Endothelial cell of umbilical vein (primary cell): ENCODE data around the gene POR. TPM values are rescaled to one million over a fixed set of nuclear protein-coding genes. Genes with fewer than 3 reads are reported as not detected.

Experiments
- BruUV-seq: library from RNA; stranded (reverse); fragments of 400-500 nt; replicated peaks from 2 replicates; lab custom pipeline; 2021; lab: Mats Ljungman, UMichigan
- CTCF ChIA-PET: fragments of 300-600, 350-600 bp; sonication (Branson Sonifier 250); formaldehyde crosslinking; loops from one replicate; lab custom pipeline; 2021; ENCODE audit warnings: antibody characterized with exemption, inconsistent platforms; lab: Charles Lee
- POLR2A ChIA-PET: fragments of 300-600, 350-600 bp; sonication (Branson Sonifier 250); formaldehyde crosslinking; loops from one replicate; lab custom pipeline; 2021; ENCODE audit warnings: antibody characterized with exemption, inconsistent platforms; lab: Charles Lee
- DNase-seq: peaks from one replicate; pipeline ENCODE4 v3.0.0-alpha.2; 2011; ENCODE audit warnings: low read depth, low spot score
- FAIRE-seq: peaks from 2 replicates; lab custom pipeline; 2011; peaks lifted over from hg19 to GRCh38; lab: Jason Lieb, UNC
- H2AFZ ChIP-seq: 2 replicates; pipeline ENCODE4 v1.6.0; 2012; ENCODE audit warnings: low read depth, low read length, control low read depth, inconsistent platforms
- H3K27ac ChIP-seq: 2 replicates; pipeline ENCODE4 v1.5.1; 2011; ENCODE audit warnings: low read depth, mild to moderate bottlenecking, control low read depth, low read length, moderate library complexity; ENCODE audit not compliant: insufficient read depth
- H3K27me3 ChIP-seq, 2 experiments: 2 replicates each; pipeline versions ENCODE4 v1.6.0 to v1.6.1; 2011; ENCODE audit warnings: low read length in 2 of 2, mixed read lengths in 1 of 2; ENCODE audit not compliant: control insufficient read depth in 2 of 2, insufficient read depth in 2 of 2
- H3K36me3 ChIP-seq, 2 experiments: 2 replicates in 1 of 2; 3 replicates in 1 of 2; pipeline ENCODE4 v1.5.1; 2011; ENCODE audit warnings: low read length in 2 of 2, mild to moderate bottlenecking in 1 of 2, moderate library complexity in 1 of 2; ENCODE audit not compliant: control insufficient read depth in 2 of 2, insufficient read depth in 2 of 2; ENCODE audit errors: extremely low read depth in 1 of 2
- H3K4me1 ChIP-seq: 3 replicates; pipeline ENCODE4 v1.5.1; 2011; ENCODE audit warnings: mild to moderate bottlenecking, low read length; ENCODE audit not compliant: control insufficient read depth, insufficient read depth; ENCODE audit errors: extremely low read depth
- H3K4me2 ChIP-seq: 2 replicates; pipeline ENCODE4 v1.6.1; 2011; ENCODE audit warnings: low read length, control low read depth, mixed read lengths; ENCODE audit not compliant: insufficient read depth
- H3K4me3 ChIP-seq, 3 experiments: fragments of 200-600 bp in 1 of 3; sonication (generic), shearing (Covaris generic) in 1 of 3; replicated peaks in 1 of 3; 2 replicates each; pipeline ENCODE4 v1.5.1; 2011 to 2016; ENCODE audit warnings: control low read depth in 3 of 3, low read length in 3 of 3, mild to moderate bottlenecking in 2 of 3, inconsistent platforms in 1 of 3, low read depth in 1 of 3, moderate library complexity in 1 of 3; ENCODE audit not compliant: insufficient read depth in 1 of 3
- H3K79me2 ChIP-seq: 2 replicates; pipeline ENCODE4 v1.6.0; 2012; ENCODE audit warnings: low read length, inconsistent platforms; ENCODE audit not compliant: control insufficient read depth, insufficient read depth
- H3K9ac ChIP-seq: replicated peaks from 2 replicates; pipeline ENCODE3; 2011; ENCODE audit warnings: low read length, control low read depth; ENCODE audit not compliant: insufficient read depth; ENCODE audit errors: extremely low read depth
- H3K9me1 ChIP-seq: replicated peaks from 3 replicates; pipeline ENCODE4 v1.6.0; 2011; ENCODE audit warnings: mild to moderate bottlenecking, low read length; ENCODE audit not compliant: control insufficient read depth, insufficient read depth; ENCODE audit errors: extremely low read depth
- H3K9me3 ChIP-seq: replicated peaks from 2 replicates; pipeline ENCODE4 v1.5.1; 2012; ENCODE audit warnings: low read length, inconsistent platforms; ENCODE audit not compliant: control insufficient read depth, insufficient read depth
- H4K20me1 ChIP-seq: replicated peaks from 2 replicates; pipeline ENCODE3; 2011; ENCODE audit warnings: mild to moderate bottlenecking, low read length; ENCODE audit not compliant: control insufficient read depth, insufficient read depth; ENCODE audit errors: extremely low read depth
- EZH2 ChIP-seq: IDR thresholded peaks from 2 replicates; pipeline ENCODE4 v1.6.1; 2012; ENCODE audit warnings: borderline replicate concordance, low read depth, mild to moderate bottlenecking, moderate library complexity, low read length, inconsistent platforms; ENCODE audit not compliant: severe bottlenecking
- FOS ChIP-seq: IDR thresholded peaks from 2 replicates; pipeline ENCODE4 v1.6.1; 2011; ENCODE audit warnings: mild to moderate bottlenecking, low read length, moderate library complexity, borderline replicate concordance; ENCODE audit not compliant: insufficient read depth
- GATA2 ChIP-seq: IDR thresholded peaks from 2 replicates; pipeline ENCODE4 v1.7.0; 2011; ENCODE audit warnings: low read depth, mild to moderate bottlenecking, moderate library complexity, mixed read lengths, low read length; ENCODE audit not compliant: insufficient read length, insufficient read depth
- JUN ChIP-seq: IDR thresholded peaks from 2 replicates; pipeline ENCODE4 v1.6.1; 2011; ENCODE audit warnings: borderline replicate concordance, low read depth; ENCODE audit not compliant: insufficient read length, insufficient read depth
- MAX ChIP-seq: IDR thresholded peaks from 2 replicates; pipeline ENCODE4 v1.6.1; 2011; ENCODE audit not compliant: insufficient read depth, insufficient read length
- MYC ChIP-seq: IDR thresholded peaks from one replicate; pipeline ENCODE4 v1.6.1; 2011; ENCODE audit warnings: mild to moderate bottlenecking, low read depth, low read length
- POLR2A ChIP-seq: IDR thresholded peaks from 2 replicates; pipeline ENCODE4 v1.6.1; 2012; ENCODE audit warnings: low read depth, mild to moderate bottlenecking, control low read depth, low read length
- POLR2AphosphoS5 ChIP-seq: IDR thresholded peaks from 2 replicates; pipeline ENCODE4 v1.6.1; 2012; ENCODE audit warnings: low read depth, mild to moderate bottlenecking, control low read depth, low read length, moderate library complexity; ENCODE audit not compliant: insufficient read depth
- dilution Hi-C: fragments of 300-500 bp; cut with MboI; formaldehyde crosslinking; loops from one replicate; pipeline ENCODE4 v1.15.0; 2019; ENCODE audit warnings: low sequenced_read_pairs; ENCODE audit not compliant: extremely low pct_ligation_motif_present
- intact Hi-C: fragments of 100-400 bp; cut with micrococcal nuclease; formaldehyde crosslinking; loops from one replicate; pipeline ENCODE4 v1.10.0; 2022
- polyA plus RNA-seq, 4 experiments: library from polyadenylated mRNA; depleted of rRNA in 3 of 4; stranded (reverse) in 3 of 4; unstranded in 1 of 4; fragments of >200 nt; gene quantifications; 2 replicates each; pipeline versions ENCODE4 v1.2.1 to v1.2.3, GENCODE V29; 2011 to 2012; ENCODE audit warnings: missing spikeins in 1 of 4
- total RNA-seq: library from RNA; stranded (reverse); gene quantifications from 2 replicates; pipeline ENCODE4 v1.2.3, GENCODE V29; 2021
- TF ChIP-seq, protein P1 (sequence below), 2 donors: IDR thresholded peaks; 1 replicate in 1 of 2; 2 replicates in 1 of 2; pipeline ENCODE4 v1.5.1; 2011; ENCODE audit warnings: low read length in 2 of 2, mild to moderate bottlenecking in 2 of 2, moderate library complexity in 2 of 2, control low read depth in 1 of 2, inconsistent platforms in 1 of 2, low read depth in 1 of 2; ENCODE audit not compliant: insufficient read depth in 1 of 2; ENCODE audit errors: extremely low read depth in 1 of 2

The POR gene
- total and polyA plus RNA-seq, 2 donors (not counting 3 experiments of a cell fraction or from before 2014, with no cell fraction given) = 59.5 to 73.6 TPM

DNA sequence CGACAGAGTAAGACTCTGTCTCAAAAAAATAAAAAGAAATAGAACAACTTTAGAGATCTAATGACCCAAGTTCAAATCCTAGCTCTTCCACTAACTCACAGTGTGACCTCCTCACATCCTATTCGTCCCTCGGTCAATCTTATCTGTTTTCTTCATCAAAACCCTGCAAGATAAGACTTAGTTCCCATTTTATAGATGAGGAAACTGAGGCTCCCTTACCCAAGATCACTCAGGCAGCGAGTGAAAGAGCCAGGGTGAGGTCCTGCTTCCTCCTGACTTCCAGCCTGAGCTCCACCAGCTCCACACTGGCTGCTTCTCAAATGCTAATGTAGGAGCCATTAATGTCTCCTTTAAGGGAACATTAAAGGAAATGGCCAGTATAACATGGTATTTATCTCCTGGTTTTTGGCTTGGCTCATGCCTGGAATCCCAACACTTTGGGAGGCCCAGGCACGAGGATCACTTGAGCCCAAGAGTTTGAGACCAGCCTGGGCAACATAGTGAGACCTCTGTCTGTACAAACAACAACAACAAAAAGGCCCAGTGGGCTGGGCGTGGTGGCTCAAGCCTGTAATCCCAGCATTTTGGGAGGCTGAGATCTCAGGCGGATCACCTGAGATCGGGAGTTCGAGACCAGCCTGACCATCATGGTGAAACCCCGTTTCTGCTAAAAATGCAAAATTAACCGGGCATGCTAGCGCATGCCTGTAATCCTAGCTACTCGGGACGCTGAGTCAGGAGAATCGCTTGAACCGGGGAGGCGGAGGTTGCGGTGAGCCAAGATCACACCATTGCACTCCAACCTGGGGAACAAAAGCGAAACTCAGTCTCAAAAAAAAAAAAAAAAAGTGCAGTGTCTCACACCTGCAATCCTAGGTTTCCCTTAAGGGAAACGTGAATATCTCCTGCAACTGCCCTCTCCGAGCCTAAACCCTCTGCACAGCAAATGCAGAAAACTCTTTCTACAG lies 39.6 kb upstream of the POR start:
- no peaks in the 10 kb centered on the region for H3K36me3 ChIP-seq
- H3K4me2 ChIP-seq = no peak overlapping the region
- H3K27ac ChIP-seq = no peak overlapping the region
- intact Hi-C loops (no loop called here), dilution Hi-C loops (no loop called here)
- DNase-seq (no peak), FAIRE-seq (no peak)
- peaks cover 17% of the 10 kb centered on the region for H3K4me1 ChIP-seq
- H2AFZ ChIP-seq = no peak overlapping the region
- H3K79me2 ChIP-seq = peaks cover 11% of the 10 kb centered on the region
- H3K27me3 ChIP-seq = no peaks in the 10 kb centered on the region
- CTCF ChIA-PET = no interaction called here
- TF ChIP-seq FOS (no peak), MYC (no peak), GATA2 (no peak), JUN (no peak), EZH2 (no peak), MAX (no peak), POLR2A (no peak), POLR2AphosphoS5 (no peak)
- TF ChIP-seq, protein P1, sequence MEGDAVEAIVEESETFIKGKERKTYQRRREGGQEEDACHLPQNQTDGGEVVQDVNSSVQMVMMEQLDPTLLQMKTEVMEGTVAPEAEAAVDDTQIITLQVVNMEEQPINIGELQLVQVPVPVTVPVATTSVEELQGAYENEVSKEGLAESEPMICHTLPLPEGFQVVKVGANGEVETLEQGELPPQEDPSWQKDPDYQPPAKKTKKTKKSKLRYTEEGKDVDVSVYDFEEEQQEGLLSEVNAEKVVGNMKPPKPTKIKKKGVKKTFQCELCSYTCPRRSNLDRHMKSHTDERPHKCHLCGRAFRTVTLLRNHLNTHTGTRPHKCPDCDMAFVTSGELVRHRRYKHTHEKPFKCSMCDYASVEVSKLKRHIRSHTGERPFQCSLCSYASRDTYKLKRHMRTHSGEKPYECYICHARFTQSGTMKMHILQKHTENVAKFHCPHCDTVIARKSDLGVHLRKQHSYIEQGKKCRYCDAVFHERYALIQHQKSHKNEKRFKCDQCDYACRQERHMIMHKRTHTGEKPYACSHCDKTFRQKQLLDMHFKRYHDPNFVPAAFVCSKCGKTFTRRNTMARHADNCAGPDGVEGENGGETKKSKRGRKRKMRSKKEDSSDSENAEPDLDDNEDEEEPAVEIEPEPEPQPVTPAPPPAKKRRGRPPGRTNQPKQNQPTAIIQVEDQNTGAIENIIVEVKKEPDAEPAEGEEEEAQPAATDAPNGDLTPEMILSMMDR (IDR thresholded peaks at IDR 0.05; ENCODE audit: extremely low read depth in 1 of 2, insufficient read depth in 1 of 2, low read depth in 1 of 2, low read length in 2 of 2) = no peak
- no peak overlapping the region for H3K4me3 ChIP-seq
- no TSS peak for BruUV-seq
- no peaks in the 10 kb centered on the region for H4K20me1 ChIP-seq
- H3K9me1 ChIP-seq = no peaks in the 10 kb centered on the region
- H3K9ac ChIP-seq = no peak overlapping the region
- no peaks in the 10 kb centered on the region for H3K9me3 ChIP-seq
- POLR2A ChIA-PET = interaction anchor here (0.5 kb wide), 1 partner anchor 34 kb away, joined by 5 read pairs; no protein-coding TSS in a partner anchor
